ENCODE results near the gene CYP26B1. TPM values are rescaled to one million over a fixed set of nuclear protein-coding genes. Genes with fewer than 3 reads are reported as not detected.

Gene CYP26B1
- total and polyA plus RNA-seq, 9 of the 15 experiments (the other 6 are each of a cell fraction or from before 2014, with no cell fraction given): 0.01 to 0.13 (median 0.04) TPM; not detected in 6

- CTCF ChIA-PET (ENCODE audit: low intra/inter-chr PET ratio): no interaction called here
- intact Hi-C loops (cut with micrococcal nuclease): no loop called here
- no TSS peak for BruUV-seq (replicated peaks)
- no peak for DNase-seq (ENCODE audit: extremely low read depth in 1 of 4, low spot score in 3 of 4)
- no peak for ATAC-seq
- H3K9ac ChIP-seq (ENCODE audit: insufficient read depth in 1 of 2, low read depth in 2 of 2, low read length in 2 of 2): no peak overlapping the region
- no peaks in the 10 kb centered on the region for H3K9me1 ChIP-seq (ENCODE audit: control insufficient read depth, insufficient read depth, low read length)
- TF ChIP-seq GTF2F1 (IDR thresholded peaks at IDR 0.05; ENCODE audit: low read depth, low read length) (no peak), THRB (CRISPR knock-in tag; conservative IDR thresholded peaks at IDR 0.05) (no peak), ZNF551 (CRISPR knock-in tag; IDR thresholded peaks at IDR 0.05) (no peak), CBX1 (IDR thresholded peaks at IDR 0.05; ENCODE audit: low read depth) (no peak), KDM2B (CRISPR knock-in tag; IDR thresholded peaks at IDR 0.05) (no peak), IFI16 (CRISPR knock-in tag; IDR thresholded peaks at IDR 0.05) (no peak), CSDE1 (IDR thresholded peaks at IDR 0.05) (no peak)
- TF ChIP-seq, protein P1, sequence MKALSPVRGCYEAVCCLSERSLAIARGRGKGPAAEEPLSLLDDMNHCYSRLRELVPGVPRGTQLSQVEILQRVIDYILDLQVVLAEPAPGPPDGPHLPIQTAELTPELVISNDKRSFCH (CRISPR knock-in tag; IDR thresholded peaks at IDR 0.05): no peak
- TF ChIP-seq, protein P1 (tag; IDR thresholded peaks at IDR 0.05): no peak
- no peak for FAIRE-seq
- 0% methylated on average over 10 of the region's 10 CpGs for WGBS (ENCODE audit: insufficient coverage, low coverage, missing lambda C conversion rate)
- POLR2A ChIA-PET: interaction anchor here (1.3 kb wide), 1 partner anchor 12 kb away, joined by 3 read pairs; no protein-coding TSS in a partner anchor
- peaks cover 0 to 3% of the 10 kb centered on the region in 2 experiments; a peak in 2 of 5 replicates for H3K4me1 ChIP-seq (replicated peaks in 1 of 2; ENCODE audit: control insufficient read depth in 2 of 2, insufficient read depth in 2 of 2, low read length in 2 of 2)
- H3K27ac ChIP-seq (ENCODE audit: extremely low read depth, low read depth, low read length): no peak overlapping the region
- H3K27me3 ChIP-seq (ENCODE audit: control insufficient read depth in 2 of 2, insufficient read depth in 2 of 2, low read length in 2 of 2): peaks cover 0 to 11% of the 10 kb centered on the region in 2 experiments; a peak in 2 of 5 replicates
- in situ Hi-C loops (cut with MboI): no loop called here
- H2AFZ ChIP-seq (ENCODE audit: low read depth, low read length): no peak overlapping the region
- no peak overlapping the region for H3K4me3 ChIP-seq
- H3K9me3 ChIP-seq (replicated peaks; ENCODE audit: control insufficient read depth, insufficient read depth, low read depth, low read length): no peaks in the 10 kb centered on the region
- no peaks in the 10 kb centered on the region for H4K20me1 ChIP-seq (replicated peaks; ENCODE audit: control insufficient read depth, insufficient read depth, low read length)
- H3K4me2 ChIP-seq (ENCODE audit: insufficient read depth, low read length): no peak overlapping the region
- no peaks in the 10 kb centered on the region for H3K79me2 ChIP-seq (ENCODE audit: control insufficient read depth, insufficient read depth, low read length)
- H3K36me3 ChIP-seq (ENCODE audit: control insufficient read depth, insufficient read depth, low read length): no peaks in the 10 kb centered on the region
These were observed 29.9 kb downstream of the CYP26B1 start for GRCh38 chr2:72117718-72118117.
